Hepatocyte (in vitro differentiated cells): ENCODE data around the gene STOML3. TPM values are rescaled to one million over a fixed set of nuclear protein-coding genes. Genes with fewer than 3 reads are reported as not detected.

ENCODE experiments used
- DNase-seq: peaks from one replicate; pipeline ENCODE4 v3.0.0-alpha.2; 2016; ENCODE audit warnings: low spot score
- H2AFZ ChIP-seq: fragments of 200-600 bp; sonication (generic); 2 replicates; pipeline ENCODE4 v1.6.0; 2016; ENCODE audit warnings: antibody characterized with exemption, mild to moderate bottlenecking
- H3K27ac ChIP-seq: fragments of 200-600 bp; sonication (generic); 2 replicates; pipeline ENCODE4 v1.5.1; 2016; ENCODE audit warnings: mild to moderate bottlenecking
- H3K27me3 ChIP-seq: fragments of 200-600 bp; sonication (generic); 2 replicates; pipeline ENCODE4 v1.6.1; 2016
- H3K36me3 ChIP-seq: fragments of 200-600 bp; sonication (generic); replicated peaks from 2 replicates; pipeline ENCODE4 v1.5.1; 2016; ENCODE audit warnings: low read depth; ENCODE audit not compliant: insufficient read depth
- H3K4me1 ChIP-seq: fragments of 200-600 bp; sonication (generic); 2 replicates; pipeline ENCODE4 v1.5.1; 2016; ENCODE audit warnings: mild to moderate bottlenecking, moderate library complexity; ENCODE audit not compliant: insufficient read depth
- H3K4me2 ChIP-seq: fragments of 200-600 bp; sonication (generic); 2 replicates; pipeline ENCODE4 v1.6.0; 2016
- H3K4me3 ChIP-seq: fragments of 200-600 bp; sonication (generic); 2 replicates; pipeline ENCODE4 v1.5.1; 2016; ENCODE audit warnings: mild to moderate bottlenecking
- H3K79me2 ChIP-seq: fragments of 200-600 bp; sonication (generic); 2 replicates; pipeline ENCODE4 v1.6.0; 2017; ENCODE audit warnings: mild to moderate bottlenecking
- H3K9me2 ChIP-seq: fragments of 200-600 bp; sonication (generic); replicated peaks from 2 replicates; pipeline ENCODE4 v1.6.0; 2017; ENCODE audit warnings: mild to moderate bottlenecking; ENCODE audit not compliant: insufficient read depth
- H3K9me3 ChIP-seq: fragments of 200-600 bp; sonication (generic); 2 replicates; pipeline ENCODE4 v1.5.1; 2016; ENCODE audit warnings: low read depth, mild to moderate bottlenecking
- H4K20me1 ChIP-seq: fragments of 200-600 bp; sonication (generic); 2 replicates; pipeline ENCODE4 v1.6.0; 2016; ENCODE audit warnings: mild to moderate bottlenecking; ENCODE audit not compliant: insufficient read depth, poor library complexity, severe bottlenecking
- EZH2 ChIP-seq: fragments of 200-600 bp; sonication (generic); IDR thresholded peaks from 2 replicates; pipeline ENCODE4 v1.6.1; 2016; ENCODE audit warnings: antibody characterized with exemption, mild to moderate bottlenecking, borderline replicate concordance
- EZH2phosphoT487 ChIP-seq: fragments of 200-600 bp; sonication (generic); IDR thresholded peaks from one replicate; pipeline ENCODE4 v1.6.1; 2018; ENCODE audit warnings: antibody characterized with exemption, mild to moderate bottlenecking, low read depth, moderate library complexity; ENCODE audit not compliant: unreplicated experiment, severe bottlenecking
- WGBS: methylation state at CpG from one replicate; pipeline ENCODE4 v1.1.6; 2016; ENCODE audit warnings: low lambda C conversion rate; ENCODE audit errors: missing lambda C conversion rate; 5-methylcytosine and 5-hydroxymethylcytosine counted together
- polyA plus RNA-seq: library from polyadenylated mRNA; unstranded; fragments of >200 nt; fragmentation: Nextera tagmentation; extraction: Ambion mirVana; gene quantifications from 2 replicates; pipeline ENCODE4 v1.2.1, GENCODE V29; 2016
- total RNA-seq: library from RNA; depleted of rRNA; stranded (reverse); fragments of >200 nt; gene quantifications from 2 replicates; pipeline ENCODE4 v1.2.3, GENCODE V29; 2014
- TF ChIP-seq, protein P1 (sequence below): fragments of 200-600 bp; sonication (generic); IDR thresholded peaks from 2 replicates; pipeline ENCODE4 v1.5.1; 2016; ENCODE audit warnings: antibody characterized with exemption, mild to moderate bottlenecking; ENCODE audit not compliant: poor library complexity

STOML3 gene, protein sequence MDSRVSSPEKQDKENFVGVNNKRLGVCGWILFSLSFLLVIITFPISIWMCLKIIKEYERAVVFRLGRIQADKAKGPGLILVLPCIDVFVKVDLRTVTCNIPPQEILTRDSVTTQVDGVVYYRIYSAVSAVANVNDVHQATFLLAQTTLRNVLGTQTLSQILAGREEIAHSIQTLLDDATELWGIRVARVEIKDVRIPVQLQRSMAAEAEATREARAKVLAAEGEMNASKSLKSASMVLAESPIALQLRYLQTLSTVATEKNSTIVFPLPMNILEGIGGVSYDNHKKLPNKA
- total RNA-seq (not detected in 2 replicates), polyA plus RNA-seq (not detected in 2 replicates)

DNA sequence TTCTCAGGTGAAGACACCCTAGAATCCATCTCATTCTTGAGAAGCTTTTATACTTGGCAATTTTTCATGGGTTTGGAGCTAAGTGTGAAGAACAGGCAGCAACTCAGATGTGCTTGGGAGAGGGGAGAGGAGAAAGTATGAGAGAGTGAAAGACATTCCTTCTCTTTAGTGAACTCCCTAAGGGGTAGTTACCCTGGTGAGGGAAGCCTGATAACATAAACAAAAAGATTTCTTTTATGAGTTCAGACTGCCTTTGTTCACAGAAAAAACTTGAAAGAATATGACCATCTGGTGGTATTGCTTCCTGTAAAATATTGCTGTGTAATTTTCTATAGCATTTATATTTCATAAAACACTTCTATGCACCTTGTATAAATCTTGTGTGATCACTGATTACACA, at the start of gene STOML3:
STOML3 (minus strand) TSS at position 139 of the 400 bp plus-strand sequence; CDS start at position 29, 110 bp downstream.
- no peaks in the 10 kb centered on the region for H3K4me1 ChIP-seq
- DNase-seq: no peak

DNA sequence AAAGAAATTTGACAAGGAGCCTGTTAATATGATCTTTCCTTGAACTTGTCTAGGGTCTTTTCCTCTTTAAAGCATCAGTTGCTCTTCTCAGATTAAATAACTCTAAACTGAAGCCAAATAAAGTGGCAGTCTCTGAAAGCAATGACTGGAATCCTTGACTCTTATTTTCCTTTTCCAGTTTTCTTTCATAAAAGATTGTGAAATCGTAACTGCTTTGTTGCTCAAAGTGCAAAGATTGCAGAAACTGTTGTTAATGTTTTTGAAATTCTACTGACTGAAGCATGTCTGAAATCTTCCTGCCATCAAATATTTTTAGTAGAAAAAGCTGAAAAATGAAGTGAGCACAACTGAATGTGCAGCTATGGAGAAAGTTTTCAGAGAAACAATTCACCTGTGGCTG, 49.6 kb upstream of the STOML3 start:
- Histone ChIP-seq H3K36me3 (no peaks in the 10 kb centered on the region), H2AFZ (no peak overlapping the region), H3K4me1 (peaks cover 8% of the 10 kb centered on the region), H3K27ac (no peak overlapping the region), H3K79me2 (peaks cover 48% of the 10 kb centered on the region), H3K9me3 (no peaks in the 10 kb centered on the region), H3K9me2 (no peaks in the 10 kb centered on the region), H3K4me3 (no peak overlapping the region), H4K20me1 (peaks cover 9% of the 10 kb centered on the region), H3K4me2 (peak overlapping the region; percentile 65), H3K27me3 (no peaks in the 10 kb centered on the region)
- no peak for DNase-seq
- 71% methylated on average over 1 of the region's 1 CpG for WGBS
- TF ChIP-seq EZH2 (no peak), EZH2phosphoT487 (no peak)
- TF ChIP-seq, protein P1, sequence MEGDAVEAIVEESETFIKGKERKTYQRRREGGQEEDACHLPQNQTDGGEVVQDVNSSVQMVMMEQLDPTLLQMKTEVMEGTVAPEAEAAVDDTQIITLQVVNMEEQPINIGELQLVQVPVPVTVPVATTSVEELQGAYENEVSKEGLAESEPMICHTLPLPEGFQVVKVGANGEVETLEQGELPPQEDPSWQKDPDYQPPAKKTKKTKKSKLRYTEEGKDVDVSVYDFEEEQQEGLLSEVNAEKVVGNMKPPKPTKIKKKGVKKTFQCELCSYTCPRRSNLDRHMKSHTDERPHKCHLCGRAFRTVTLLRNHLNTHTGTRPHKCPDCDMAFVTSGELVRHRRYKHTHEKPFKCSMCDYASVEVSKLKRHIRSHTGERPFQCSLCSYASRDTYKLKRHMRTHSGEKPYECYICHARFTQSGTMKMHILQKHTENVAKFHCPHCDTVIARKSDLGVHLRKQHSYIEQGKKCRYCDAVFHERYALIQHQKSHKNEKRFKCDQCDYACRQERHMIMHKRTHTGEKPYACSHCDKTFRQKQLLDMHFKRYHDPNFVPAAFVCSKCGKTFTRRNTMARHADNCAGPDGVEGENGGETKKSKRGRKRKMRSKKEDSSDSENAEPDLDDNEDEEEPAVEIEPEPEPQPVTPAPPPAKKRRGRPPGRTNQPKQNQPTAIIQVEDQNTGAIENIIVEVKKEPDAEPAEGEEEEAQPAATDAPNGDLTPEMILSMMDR: no peak

More for the DNA sequence above, at the start of gene STOML3:
- no peaks in the 10 kb centered on the region for H3K9me3 ChIP-seq
- H3K27me3 ChIP-seq: no peaks in the 10 kb centered on the region
- H3K4me2 ChIP-seq: no peak within 1 kb of the TSS
- no peak within 1 kb of the TSS for H2AFZ ChIP-seq
- TF ChIP-seq, protein P1: no peak
- TF ChIP-seq EZH2phosphoT487 (no peak), EZH2 (no peak)
- H3K36me3 ChIP-seq: no peaks in the 10 kb centered on the region
- H3K79me2 ChIP-seq: no peaks in the 10 kb centered on the region
- H4K20me1 ChIP-seq: no peaks in the 10 kb centered on the region
- H3K4me3 ChIP-seq: no peak within 1 kb of the TSS
- no peak within 1 kb of the TSS for H3K27ac ChIP-seq
- no peaks in the 10 kb centered on the region for H3K9me2 ChIP-seq

DNA sequence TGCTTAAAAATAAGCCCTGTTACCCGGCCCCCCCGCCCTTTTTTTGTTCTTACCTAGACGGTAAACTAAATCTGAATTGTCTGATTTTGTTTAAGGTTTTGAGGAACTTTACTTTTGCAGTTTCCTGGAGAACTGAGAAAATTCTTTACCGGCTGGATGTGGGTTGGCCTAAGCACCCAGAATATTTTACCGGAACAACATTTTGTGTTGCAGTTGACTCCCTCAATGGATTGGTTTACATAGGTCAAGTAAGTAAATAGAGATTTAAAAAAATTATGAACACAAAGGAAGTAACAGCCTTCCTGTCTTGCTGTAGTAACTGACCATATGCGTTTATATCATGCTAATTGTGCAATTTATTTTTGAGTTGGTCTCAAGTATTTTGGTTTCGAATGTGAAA, 48.4 kb upstream of the STOML3 start:
- peaks cover 10% of the 10 kb centered on the region for H3K4me1 ChIP-seq
- peak overlapping the region; percentile 56 for H3K4me3 ChIP-seq
- TF ChIP-seq, protein P1: no peak
- TF ChIP-seq EZH2phosphoT487: no peak
- TF ChIP-seq EZH2: no peak
- no peaks in the 10 kb centered on the region for H3K9me2 ChIP-seq
- H3K27me3 ChIP-seq: no peaks in the 10 kb centered on the region
- no peaks in the 10 kb centered on the region for H3K36me3 ChIP-seq
- peaks cover 19% of the 10 kb centered on the region for H4K20me1 ChIP-seq
- H3K4me2 ChIP-seq: peak overlapping the region; percentile 65
- no peak for DNase-seq
- 38% methylated on average over 7 of the region's 7 CpGs for WGBS
- no peaks in the 10 kb centered on the region for H3K9me3 ChIP-seq
- peaks cover 60% of the 10 kb centered on the region for H3K79me2 ChIP-seq
- peak overlapping the region; percentile 82 for H3K27ac ChIP-seq
- H2AFZ ChIP-seq: peak overlapping the region; percentile 49
